ENCODE data around the gene NDUFAF4.
"Not testable (repeated sequence)": the region's sequence is repeated elsewhere in the genome, so short reads cannot be mapped to it uniquely, and the experiment has no call there.

The NDUFAF4 gene

GRCh38 chr6:96899019-96899418 is 1.3 kb upstream of the NDUFAF4 start:
- DNase-seq (ENCODE audit: low read depth) = no peak

- no peak for DNase-seq (ENCODE audit: low read depth)
Observed at GRCh38 chr6:96898241-96898851, 655 bp upstream of the NDUFAF4 start.

GRCh38 chr6:96889146-96889545 is 8.5 kb downstream of the NDUFAF4 start:
- DNase-seq (ENCODE audit: low read depth) = no peak

- DNase-seq (ENCODE audit: low read depth) = no peak
Observed at GRCh38 chr6:96888745-96889144, 8.9 kb downstream of the NDUFAF4 start.

- no peak for DNase-seq (ENCODE audit: low read depth)
Observed at GRCh38 chr6:96886519-96886918, 11.2 kb downstream of the NDUFAF4 start.

GRCh38 chr6:96885187-96885631 is 12.5 kb downstream of the NDUFAF4 start:
- DNase-seq (ENCODE audit: low read depth) = not testable (repeated sequence)

- no peak for DNase-seq (ENCODE audit: low read depth)
Observed at GRCh38 chr6:96878143-96878542, 19.5 kb downstream of the NDUFAF4 start.

- DNase-seq (ENCODE audit: low read depth) = no peak
Observed at GRCh38 chr6:96876886-96877545, 20.7 kb downstream of the NDUFAF4 start.

GRCh38 chr6:96872976-96873375 is 24.7 kb downstream of the NDUFAF4 start:
- no peak for DNase-seq (ENCODE audit: low read depth)

- DNase-seq (ENCODE audit: low read depth) = no peak
Observed at GRCh38 chr6:96865055-96865405, 32.7 kb downstream of the NDUFAF4 start.

GRCh38 chr6:96864216-96865054 is 33.3 kb downstream of the NDUFAF4 start:
- no peak for DNase-seq (ENCODE audit: low read depth)

GRCh38 chr6:96862560-96862959 is 35.1 kb downstream of the NDUFAF4 start:
- no peak for DNase-seq (ENCODE audit: low read depth)

- DNase-seq (ENCODE audit: low read depth) = no peak
Observed at GRCh38 chr6:96861588-96861987, 36.1 kb downstream of the NDUFAF4 start.

GRCh38 chr6:96856856-96857255 is 40.8 kb downstream of the NDUFAF4 start:
- DNase-seq (ENCODE audit: low read depth) = no peak

GRCh38 chr6:96853083-96853482 is 44.6 kb downstream of the NDUFAF4 start:
- DNase-seq (ENCODE audit: low read depth) = no peak

- no peak for DNase-seq (ENCODE audit: low read depth)
Observed at GRCh38 chr6:96852605-96853004, 45.1 kb downstream of the NDUFAF4 start.

GRCh38 chr6:96851858-96852257 is 45.8 kb downstream of the NDUFAF4 start:
- no peak for DNase-seq (ENCODE audit: low read depth)

- DNase-seq (ENCODE audit: low read depth) = no peak
Observed at GRCh38 chr6:96849615-96850014, 48.1 kb downstream of the NDUFAF4 start.

- DNase-seq (ENCODE audit: low read depth) = no peak
Observed at GRCh38 chr6:96844530-96844929, 53.2 kb downstream of the NDUFAF4 start.

- DNase-seq (ENCODE audit: low read depth) = no peak
Observed at GRCh38 chr6:96841345-96841744, 56.3 kb downstream of the NDUFAF4 start.

Data from stimulated activated CD8-positive, alpha-beta memory T cell treated with anti-CD3 and anti-CD28 coated beads, Interleukin-4, amount 100 ng/mL, for 24 hours (primary cell).